SU-DHL-6 (cell line): ENCODE results near the gene KCNJ4.

Experiments used
- H2AFZ ChIP-seq: fragments of 200-600 bp; sonication (generic); 2 replicates; pipeline ENCODE4 v1.6.1; 2014; ENCODE audit warnings: low read depth, mild to moderate bottlenecking, moderate library complexity, mixed read lengths, antibody characterized with exemption, low read length; ENCODE audit not compliant: severe bottlenecking
- H3F3A ChIP-seq: fragments of 200-600 bp; shearing (Covaris generic); 2 replicates; pipeline ENCODE4 v1.6.0; 2016; ENCODE audit warnings: antibody characterized with exemption, mild to moderate bottlenecking; ENCODE audit not compliant: insufficient read depth
- H3K27ac ChIP-seq: fragments of 200-600 bp; sonication (generic); 2 replicates; pipeline ENCODE4 v1.5.1; 2016; ENCODE audit warnings: low read depth, mild to moderate bottlenecking, low read length, moderate library complexity, mixed read lengths
- H3K27me3 ChIP-seq: fragments of 200-600 bp; sonication (generic), shearing (Covaris generic); 2 replicates; pipeline ENCODE4 v1.6.0; 2014; ENCODE audit warnings: mild to moderate bottlenecking, low read length
- H3K36me3 ChIP-seq: fragments of 200-600 bp; sonication (generic); 2 replicates; pipeline ENCODE4 v1.6.1; 2014; ENCODE audit warnings: mild to moderate bottlenecking, low read length, mixed read lengths
- H3K4me2 ChIP-seq: fragments of 300-600, 200-600 bp; shearing (Covaris generic), sonication (generic); 2 replicates; pipeline ENCODE4 v1.6.0; 2014; ENCODE audit warnings: low read length, low read depth, mild to moderate bottlenecking; ENCODE audit not compliant: poor library complexity, severe bottlenecking
- H3K4me3 ChIP-seq: fragments of 200-600 bp; sonication (generic); 2 replicates; pipeline ENCODE4 v1.5.1; 2014; ENCODE audit warnings: antibody characterized with exemption, low read length, mild to moderate bottlenecking, mixed read lengths; ENCODE audit not compliant: insufficient read depth, poor library complexity, severe bottlenecking
- H3K79me2 ChIP-seq: fragments of 200-600 bp; sonication (generic); 2 replicates; pipeline ENCODE4 v1.6.1; 2014; ENCODE audit warnings: mild to moderate bottlenecking, low read length, moderate library complexity; ENCODE audit not compliant: insufficient read depth
- H3K9ac ChIP-seq: fragments of 200-600 bp; sonication (generic); 2 replicates; pipeline ENCODE4 v1.7.0; 2014; ENCODE audit warnings: mild to moderate bottlenecking, low read length
- H3K9me2 ChIP-seq: fragments of 200-600 bp; sonication (generic); replicated peaks from 2 replicates; pipeline ENCODE4 v1.6.1; 2014; ENCODE audit warnings: low read length; ENCODE audit not compliant: insufficient read depth
- H3K9me3 ChIP-seq: fragments of 200-600 bp; sonication (generic); 2 replicates; pipeline ENCODE4 v1.6.1; 2014; ENCODE audit warnings: low read length, mixed read lengths; ENCODE audit not compliant: insufficient read depth
- H4K20me1 ChIP-seq: fragments of 200-600 bp; sonication (generic); 2 replicates; pipeline ENCODE4 v1.6.1; 2014; ENCODE audit warnings: low read depth, mild to moderate bottlenecking, antibody characterized with exemption, low read length, moderate library complexity, mixed read lengths
- CTCF ChIP-seq: fragments of 200-600 bp; sonication (generic); IDR thresholded peaks from one replicate; pipeline ENCODE4 v1.5.1; 2017; ENCODE audit warnings: antibody characterized with exemption, mild to moderate bottlenecking, low read length, moderate library complexity; ENCODE audit not compliant: insufficient read depth, poor library complexity, severe bottlenecking
- EZH2phosphoT487 ChIP-seq: fragments of 200-600 bp; sonication (generic), shearing (Covaris generic); conservative IDR thresholded peaks from 2 replicates; pipeline ENCODE4 v1.6.1; 2018; ENCODE audit warnings: mild to moderate bottlenecking, antibody characterized with exemption, low read length, moderate library complexity, mixed read lengths

The KCNJ4 gene

GRCh38 chr22:38414009-38414395 lies 41.0 kb downstream of the KCNJ4 start:
- Histone ChIP-seq H2AFZ (no peak overlapping the region), H3F3A (no peaks in the 10 kb centered on the region), H3K4me3 (no peak overlapping the region), H3K9me3 (no peaks in the 10 kb centered on the region), H3K27me3 (no peaks in the 10 kb centered on the region), H3K79me2 (no peaks in the 10 kb centered on the region), H3K9ac (no peak overlapping the region), H4K20me1 (no peaks in the 10 kb centered on the region), H3K4me2 (no peak overlapping the region), H3K27ac (no peak overlapping the region), H3K36me3 (no peaks in the 10 kb centered on the region), H3K9me2 (no peaks in the 10 kb centered on the region)
- no peak for TF ChIP-seq EZH2phosphoT487
- TF ChIP-seq CTCF, result no peak

- H3K27ac ChIP-seq, result no peak overlapping the region
- no peaks in the 10 kb centered on the region for H3K79me2 ChIP-seq
- no peaks in the 10 kb centered on the region for H3K9me3 ChIP-seq
- no peak overlapping the region for H2AFZ ChIP-seq
- no peaks in the 10 kb centered on the region for H3K27me3 ChIP-seq
- no peak overlapping the region for H3K4me3 ChIP-seq
- no peaks in the 10 kb centered on the region for H3F3A ChIP-seq
- no peaks in the 10 kb centered on the region for H4K20me1 ChIP-seq
- no peaks in the 10 kb centered on the region for H3K9me2 ChIP-seq
- H3K9ac ChIP-seq, result no peak overlapping the region
- TF ChIP-seq CTCF (no peak), EZH2phosphoT487 (no peak)
- H3K36me3 ChIP-seq, result no peaks in the 10 kb centered on the region
- H3K4me2 ChIP-seq, result no peak overlapping the region
These were observed 41.7 kb downstream of the KCNJ4 start for GRCh38 chr22:38413085-38414008.

GRCh38 chr22:38412435-38413084 lies 42.4 kb downstream of the KCNJ4 start:
- Histone ChIP-seq H3K27me3 (no peaks in the 10 kb centered on the region), H3K4me2 (no peak overlapping the region), H3K4me3 (no peak overlapping the region), H2AFZ (no peak overlapping the region), H3K79me2 (no peaks in the 10 kb centered on the region), H3K9ac (no peak overlapping the region), H4K20me1 (no peaks in the 10 kb centered on the region), H3K27ac (no peak overlapping the region), H3K9me3 (no peaks in the 10 kb centered on the region), H3K36me3 (no peaks in the 10 kb centered on the region), H3F3A (no peaks in the 10 kb centered on the region), H3K9me2 (no peaks in the 10 kb centered on the region)
- peak; percentile 82 for TF ChIP-seq CTCF
- TF ChIP-seq EZH2phosphoT487, result no peak
